Calu3 (cell line): ENCODE measurements around the gene DAZAP2. TPM values are rescaled to one million over a fixed set of nuclear protein-coding genes. Genes with fewer than 3 reads are reported as not detected.

Source experiments
- BruUV-seq: library from RNA; stranded (reverse); fragments of 400-500 nt; replicated peaks from 2 replicates; lab custom pipeline; 2021; lab: Mats Ljungman, UMichigan
- CTCF ChIA-PET: fragments of 300-600 bp; sonication (Branson Sonifier 250); formaldehyde crosslinking; loops from one replicate; lab custom pipeline; 2022; ENCODE audit warnings: antibody characterized with exemption; lab: Charles Lee
- DNase-seq: peaks from one replicate; pipeline ENCODE4 v3.0.0; 2022
- H3K27ac Mint-ChIP-seq: one replicate; pipeline ENCODE4 v1.8.0; 2022; ENCODE audit warnings: mixed read lengths; ENCODE audit not compliant: unreplicated experiment
- H3K27me3 Mint-ChIP-seq: one replicate; pipeline ENCODE4 v1.8.0; 2022; ENCODE audit warnings: mixed read lengths; ENCODE audit not compliant: unreplicated experiment
- H3K36me3 Mint-ChIP-seq: one replicate; pipeline ENCODE4 v1.8.0; 2022; ENCODE audit warnings: mild to moderate bottlenecking, moderate library complexity, mixed read lengths; ENCODE audit not compliant: insufficient read depth, unreplicated experiment
- H3K4me1 Mint-ChIP-seq: one replicate; pipeline ENCODE4 v1.8.0; 2022; ENCODE audit warnings: mild to moderate bottlenecking, low read depth, mixed read lengths; ENCODE audit not compliant: unreplicated experiment
- H3K4me3 Mint-ChIP-seq: one replicate; pipeline ENCODE4 v1.8.0; 2022; ENCODE audit warnings: mild to moderate bottlenecking, low read depth, moderate library complexity, mixed read lengths; ENCODE audit not compliant: unreplicated experiment
- H3K9me3 Mint-ChIP-seq: one replicate; pipeline ENCODE4 v1.8.0; 2022; ENCODE audit warnings: low read depth, mixed read lengths; ENCODE audit not compliant: unreplicated experiment
- CTCF ChIP-seq: fragments of 200-600 bp; IDR thresholded peaks from one replicate; pipeline ENCODE4 v1.8.0; 2022; ENCODE audit warnings: antibody characterized with exemption; ENCODE audit not compliant: unreplicated experiment
- intact Hi-C: fragments of 100-400 bp; cut with micrococcal nuclease; formaldehyde crosslinking; loops from one replicate; pipeline ENCODE4 v1.10.0; 2022; ENCODE audit not compliant: unreplicated experiment
- total RNA-seq: library from RNA; stranded (reverse); gene quantifications from 2 replicates; pipeline ENCODE4 v1.2.3, GENCODE V29; 2022

The DAZAP2 gene
- total RNA-seq, 1 experiment from 2014 or later = 103 TPM

- Mint-ChIP-seq H3K4me1 (no peaks in the 10 kb centered on the region), H3K36me3 (no peaks in the 10 kb centered on the region), H3K27ac (peak overlapping the region; percentile 61), H3K9me3 (no peaks in the 10 kb centered on the region), H3K4me3 (no peak overlapping the region), H3K27me3 (no peaks in the 10 kb centered on the region)
- BruUV-seq = no TSS peak
- intact Hi-C loops = no loop called here
- no peak for DNase-seq
- CTCF ChIA-PET = no interaction called here
- TF ChIP-seq CTCF = no peak
These were observed 35.9 kb upstream of the DAZAP2 start for GRCh38 chr12:51202718-51203117.

- no peaks in the 10 kb centered on the region for H3K4me1 Mint-ChIP-seq
- CTCF ChIA-PET = no interaction called here
- intact Hi-C loops = no loop called here
These were observed 33.3 kb upstream of the DAZAP2 start for GRCh38 chr12:51205350-51205749.

GRCh38 chr12:51208016-51208660 lies 30.5 kb upstream of the DAZAP2 start:
- Mint-ChIP-seq H3K4me1 (no peaks in the 10 kb centered on the region), H3K27ac (no peak overlapping the region), H3K9me3 (no peaks in the 10 kb centered on the region), H3K27me3 (peaks cover 8% of the 10 kb centered on the region), H3K4me3 (no peak overlapping the region), H3K36me3 (no peaks in the 10 kb centered on the region)
- TF ChIP-seq CTCF = no peak
- intact Hi-C loops = no loop called here
- DNase-seq = no peak
- BruUV-seq = no TSS peak
- CTCF ChIA-PET = no interaction called here

More at GRCh38 chr12:51205350-51205749, 33.3 kb upstream of the DAZAP2 start:
- TF ChIP-seq CTCF = no peak
- DNase-seq = no peak
- Mint-ChIP-seq H3K27me3 (peaks cover under 1% of the 10 kb centered on the region), H3K27ac (no peak overlapping the region), H3K4me3 (no peak overlapping the region), H3K9me3 (no peaks in the 10 kb centered on the region), H3K36me3 (no peaks in the 10 kb centered on the region)
- BruUV-seq = no TSS peak

GRCh38 chr12:51209259-51209658 lies 29.4 kb upstream of the DAZAP2 start:
- H3K36me3 Mint-ChIP-seq = no peaks in the 10 kb centered on the region
- intact Hi-C loops = no loop called here
- no peak for DNase-seq
- CTCF ChIA-PET = no interaction called here
- no peaks in the 10 kb centered on the region for H3K9me3 Mint-ChIP-seq
- no peak overlapping the region for H3K27ac Mint-ChIP-seq
- H3K27me3 Mint-ChIP-seq = peaks cover 8% of the 10 kb centered on the region
- BruUV-seq = no TSS peak
- H3K4me1 Mint-ChIP-seq = no peaks in the 10 kb centered on the region
- TF ChIP-seq CTCF = no peak
- H3K4me3 Mint-ChIP-seq = no peak overlapping the region
